Measurements from ENCODE around the gene SRD5A3. TPM values are rescaled to one million over a fixed set of nuclear protein-coding genes. Genes with fewer than 3 reads are reported as not detected.

SRD5A3 gene
- total RNA-seq, 4 donors from 2014 or later: 1.0 to 6.1 (median 2.9) TPM

- H3K27ac ChIP-seq: no peak overlapping the region
- DNase-seq: no peak
- H3K36me3 ChIP-seq: no peaks in the 10 kb centered on the region
- no peak overlapping the region for H3K4me3 ChIP-seq
- TF ChIP-seq CTCF (IDR thresholded peaks at IDR 0.05) (no peak), POLR2A (IDR thresholded peaks at IDR 0.05) (no peak)
- intact Hi-C loops (cut with DNase I; ENCODE audit: low total_unique reads): no loop called here
- H3K27me3 ChIP-seq: no peaks in the 10 kb centered on the region
- H3K9me3 ChIP-seq: no peaks in the 10 kb centered on the region
- peaks cover 0 to 6% of the 10 kb centered on the region in 2 donors for H3K4me1 ChIP-seq
Observed at GRCh38 chr4:55393461-55394320, 47.6 kb downstream of the SRD5A3 start.

- Histone ChIP-seq H3K27ac (peak overlapping the region; percentile 93 to 98), H3K4me1 (peaks cover 0 to 6% of the 10 kb centered on the region in 2 donors), H3K4me3 (peak overlapping the region; percentile 61 to 84), H3K27me3 (no peaks in the 10 kb centered on the region), H3K9me3 (no peaks in the 10 kb centered on the region), H3K36me3 (no peaks in the 10 kb centered on the region)
- intact Hi-C loops (cut with DNase I; ENCODE audit: low total_unique reads): no loop called here
- TF ChIP-seq CTCF (IDR thresholded peaks at IDR 0.05): peak in 1 of 4 experiments; percentile 9
- no peak for TF ChIP-seq POLR2A (IDR thresholded peaks at IDR 0.05)
- DNase-seq: no peak
Observed at GRCh38 chr4:55395218-55395528, 49.1 kb downstream of the SRD5A3 start.

GRCh38 chr4:55395529-55396307 is 49.7 kb downstream of the SRD5A3 start, which contains the start of gene TMEM165:
TSS of gene TMEM165 (plus strand) at chr4:55395957. CDS start at chr4:55396190, 233 bp downstream.
- peak within 1 kb of the TSS; percentile 93 to 98 for H3K27ac ChIP-seq
- DNase-seq: peak; percentile 88 to 89
- H3K4me3 ChIP-seq: peak within 1 kb of the TSS; percentile 61 to 84
- no peaks in the 10 kb centered on the region for H3K9me3 ChIP-seq
- no peaks in the 10 kb centered on the region for H3K36me3 ChIP-seq
- TF ChIP-seq CTCF (IDR thresholded peaks at IDR 0.05) (no peak), POLR2A (IDR thresholded peaks at IDR 0.05) (peak; percentile 93 to 98)
- intact Hi-C loops (cut with DNase I; ENCODE audit: low total_unique reads): no loop called here
- peaks cover 0 to 6% of the 10 kb centered on the region in 2 donors for H3K4me1 ChIP-seq
- H3K27me3 ChIP-seq: no peaks in the 10 kb centered on the region

- Histone ChIP-seq H3K27me3 (no peaks in the 10 kb centered on the region), H3K9me3 (no peaks in the 10 kb centered on the region), H3K4me1 (peaks cover 0 to 6% of the 10 kb centered on the region in 2 donors), H3K27ac (peak overlapping the region; percentile 93 to 98), H3K4me3 (peak overlapping the region; percentile 61 to 84), H3K36me3 (no peaks in the 10 kb centered on the region)
- DNase-seq: peak; percentile 55 to 56
- intact Hi-C loops (cut with DNase I; ENCODE audit: low total_unique reads): no loop called here
- TF ChIP-seq CTCF (IDR thresholded peaks at IDR 0.05) (no peak), POLR2A (IDR thresholded peaks at IDR 0.05) (no peak)
Observed at GRCh38 chr4:55396308-55397125, 50.5 kb downstream of the SRD5A3 start.
